HepG2 (cell line): Measurements from ENCODE around the gene LAG3. TPM values are rescaled to one million over a fixed set of nuclear protein-coding genes. Genes with fewer than 3 reads are reported as not detected.
A peak's percentile ranks its signal among the peaks of the same experiment; 100 is the strongest.

Experiments
- POGZ ChIP-seq: sonication (generic); formaldehyde crosslinking; IDR thresholded peaks from 2 replicates; pipeline ENCODE4 v1.4.0; 2020; ENCODE audit warnings: mild to moderate bottlenecking, missing genetic modification reagents
- SIN3B ChIP-seq: fragments of 150-350 bp; IDR thresholded peaks from 2 replicates; pipeline ENCODE4 v1.6.1; 2014; ENCODE audit warnings: low read length
- SNRNP70 ChIP-seq: fragments of 200-400 bp; formaldehyde crosslinking; IDR thresholded peaks from 2 replicates; pipeline ENCODE4 v1.6.1; 2017; ENCODE audit warnings: mild to moderate bottlenecking, low read depth, low read length, moderate library complexity
- ZBTB1 ChIP-seq: sonication (generic); formaldehyde crosslinking; IDR thresholded peaks from 2 replicates; pipeline ENCODE4 v1.4.0; 2020; ENCODE audit warnings: missing genetic modification reagents, borderline replicate concordance
- ZNF292 ChIP-seq: sonication (generic); formaldehyde crosslinking; IDR thresholded peaks from 2 replicates; pipeline ENCODE4 v1.8.1; 2022; ENCODE audit warnings: mild to moderate bottlenecking, low read depth, missing genetic modification reagents, borderline replicate concordance
- ZNF326 ChIP-seq: sonication (generic); formaldehyde crosslinking; IDR thresholded peaks from 2 replicates; pipeline ENCODE4 v1.4.0; 2020; ENCODE audit warnings: missing genetic modification reagents, borderline replicate concordance
- ZNF547 ChIP-seq: sonication (generic); formaldehyde crosslinking; IDR thresholded peaks from 2 replicates; pipeline ENCODE4 v1.5.1; 2020; ENCODE audit warnings: mild to moderate bottlenecking, missing genetic modification reagents
- ZNF816 ChIP-seq: sonication (generic); formaldehyde crosslinking; IDR thresholded peaks from 2 replicates; pipeline ENCODE4 v1.8.0; 2022; ENCODE audit warnings: missing genetic modification reagents, mild to moderate bottlenecking, borderline replicate concordance
- ZSCAN25 ChIP-seq: sonication (generic); formaldehyde crosslinking; IDR thresholded peaks from 2 replicates; pipeline ENCODE4 v1.8.0; 2022; ENCODE audit warnings: mild to moderate bottlenecking, missing genetic modification reagents
- polyA plus RNA-seq, 8 experiments: library from polyadenylated mRNA; depleted of rRNA in 3 of 8; stranded (reverse) in 7 of 8; unstranded in 1 of 8; fragments of >200 nt; fragmentation: Illumina TruSeq in 4 of 8; extraction: Trizol in 4 of 8; gene quantifications; 2 replicates each; pipeline versions ENCODE4 v1.2.1 to v1.2.3, GENCODE V29; 2011 to 2016; ENCODE audit warnings: low read depth in 4 of 8, missing spikeins in 1 of 8, mixed read lengths in 1 of 8; ENCODE audit not compliant: insufficient read depth in 1 of 8
- total RNA-seq, 5 experiments: library from RNA; depleted of rRNA; stranded (reverse); fragments of >200 nt; fragmentation: Illumina TruSeq; extraction: Trizol; gene quantifications; 2 replicates each; pipeline ENCODE4 v1.2.3, GENCODE V29; 2016; ENCODE audit warnings: low read depth in 1 of 5
- TF ChIP-seq, protein P1 (sequence below): sonication (generic); formaldehyde crosslinking; IDR thresholded peaks from 2 replicates; pipeline ENCODE4 v1.9.0; 2022; ENCODE audit warnings: low read depth, missing genetic modification reagents
- TF ChIP-seq, protein P2 (sequence below): IDR thresholded peaks from 2 replicates; pipeline ENCODE4 v1.6.1; 2016; ENCODE audit warnings: mild to moderate bottlenecking
- TF ChIP-seq, protein P3 (sequence below): sonication (generic); formaldehyde crosslinking; IDR thresholded peaks from 2 replicates; pipeline ENCODE4 v1.5.1; 2020; ENCODE audit warnings: mild to moderate bottlenecking, missing genetic modification reagents, borderline replicate concordance

LAG3 gene
- total and polyA plus RNA-seq, 2 of the 13 experiments (the other 11 are each of a cell fraction or from before 2014, with no cell fraction given) = 0.11 to 0.26 TPM

DNA sequence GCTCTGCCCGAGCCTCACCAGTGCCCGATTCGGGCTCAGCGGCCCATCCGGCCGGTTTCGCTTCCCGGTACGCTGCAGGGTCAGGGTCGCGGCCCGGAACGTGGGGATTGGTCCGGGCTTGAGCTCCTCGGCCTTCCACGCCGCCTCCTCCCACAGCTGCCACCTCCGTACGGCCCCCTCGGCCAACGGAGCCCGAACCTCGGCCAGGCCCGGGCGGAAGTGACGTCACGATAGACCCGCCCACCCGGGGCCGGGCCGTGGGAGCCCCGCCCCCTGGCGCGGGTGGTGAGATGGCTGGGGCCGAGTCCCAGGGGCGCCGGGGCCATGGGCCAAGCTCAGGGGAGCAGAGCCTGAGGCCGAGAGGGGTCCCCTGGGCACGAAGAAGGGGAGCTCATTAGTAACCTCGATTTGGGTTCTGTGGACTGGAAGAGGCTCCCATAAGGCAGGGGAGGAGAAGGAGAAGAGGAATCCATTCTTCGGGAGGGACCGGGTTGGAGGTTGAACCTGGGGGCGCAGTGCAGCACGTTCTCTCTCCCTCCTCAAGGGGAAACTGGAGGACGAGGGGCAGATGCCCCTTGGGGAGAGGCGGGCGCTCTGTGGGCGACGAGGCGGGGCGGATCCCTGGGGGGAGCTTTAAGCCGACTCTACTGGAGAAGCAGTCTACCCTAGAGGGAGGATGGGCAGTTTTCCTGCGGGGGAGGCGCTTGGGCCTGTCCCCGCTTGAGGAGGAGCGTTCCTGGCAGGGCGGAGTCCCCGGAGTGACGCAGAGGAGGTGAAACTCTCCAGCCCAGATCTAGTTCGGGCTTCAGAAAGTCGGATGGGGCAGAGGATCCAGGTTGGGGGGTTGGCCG, 19.2 kb upstream of the LAG3 start, which contains the start of gene MLF2 (continued):
- TF ChIP-seq, protein P1, sequence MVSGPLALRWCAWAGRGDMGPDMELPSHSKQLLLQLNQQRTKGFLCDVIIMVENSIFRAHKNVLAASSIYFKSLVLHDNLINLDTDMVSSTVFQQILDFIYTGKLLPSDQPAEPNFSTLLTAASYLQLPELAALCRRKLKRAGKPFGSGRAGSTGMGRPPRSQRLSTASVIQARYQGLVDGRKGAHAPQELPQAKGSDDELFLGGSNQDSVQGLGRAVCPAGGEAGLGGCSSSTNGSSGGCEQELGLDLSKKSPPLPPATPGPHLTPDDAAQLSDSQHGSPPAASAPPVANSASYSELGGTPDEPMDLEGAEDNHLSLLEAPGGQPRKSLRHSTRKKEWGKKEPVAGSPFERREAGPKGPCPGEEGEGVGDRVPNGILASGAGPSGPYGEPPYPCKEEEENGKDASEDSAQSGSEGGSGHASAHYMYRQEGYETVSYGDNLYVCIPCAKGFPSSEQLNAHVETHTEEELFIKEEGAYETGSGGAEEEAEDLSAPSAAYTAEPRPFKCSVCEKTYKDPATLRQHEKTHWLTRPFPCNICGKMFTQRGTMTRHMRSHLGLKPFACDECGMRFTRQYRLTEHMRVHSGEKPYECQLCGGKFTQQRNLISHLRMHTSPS (CRISPR knock-in tag) = no peak
- TF ChIP-seq ZNF816 (CRISPR knock-in tag) (peak; percentile 40; the same call in 1 of the 2 replicates), ZNF326 (CRISPR knock-in tag) (no peak), ZNF292 (CRISPR knock-in tag) (no peak), SIN3B (no peak; the same call in 1 of the 2 replicates), ZSCAN25 (CRISPR knock-in tag) (peak; percentile 78), POGZ (CRISPR knock-in tag) (peak; percentile 28), ZNF547 (CRISPR knock-in tag) (peak; percentile 87), SNRNP70 (no peak), ZBTB1 (CRISPR knock-in tag) (no peak)
- TF ChIP-seq, protein P2, sequence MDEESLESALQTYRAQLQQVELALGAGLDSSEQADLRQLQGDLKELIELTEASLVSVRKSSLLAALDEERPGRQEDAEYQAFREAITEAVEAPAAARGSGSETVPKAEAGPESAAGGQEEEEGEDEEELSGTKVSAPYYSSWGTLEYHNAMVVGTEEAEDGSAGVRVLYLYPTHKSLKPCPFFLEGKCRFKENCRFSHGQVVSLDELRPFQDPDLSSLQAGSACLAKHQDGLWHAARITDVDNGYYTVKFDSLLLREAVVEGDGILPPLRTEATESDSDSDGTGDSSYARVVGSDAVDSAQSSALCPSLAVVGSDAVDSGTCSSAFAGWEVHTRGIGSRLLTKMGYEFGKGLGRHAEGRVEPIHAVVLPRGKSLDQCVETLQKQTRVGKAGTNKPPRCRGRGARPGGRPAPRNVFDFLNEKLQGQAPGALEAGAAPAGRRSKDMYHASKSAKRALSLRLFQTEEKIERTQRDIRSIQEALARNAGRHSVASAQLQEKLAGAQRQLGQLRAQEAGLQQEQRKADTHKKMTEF = peak; percentile 70; the same call in 1 of the 2 replicates
- TF ChIP-seq, protein P3, sequence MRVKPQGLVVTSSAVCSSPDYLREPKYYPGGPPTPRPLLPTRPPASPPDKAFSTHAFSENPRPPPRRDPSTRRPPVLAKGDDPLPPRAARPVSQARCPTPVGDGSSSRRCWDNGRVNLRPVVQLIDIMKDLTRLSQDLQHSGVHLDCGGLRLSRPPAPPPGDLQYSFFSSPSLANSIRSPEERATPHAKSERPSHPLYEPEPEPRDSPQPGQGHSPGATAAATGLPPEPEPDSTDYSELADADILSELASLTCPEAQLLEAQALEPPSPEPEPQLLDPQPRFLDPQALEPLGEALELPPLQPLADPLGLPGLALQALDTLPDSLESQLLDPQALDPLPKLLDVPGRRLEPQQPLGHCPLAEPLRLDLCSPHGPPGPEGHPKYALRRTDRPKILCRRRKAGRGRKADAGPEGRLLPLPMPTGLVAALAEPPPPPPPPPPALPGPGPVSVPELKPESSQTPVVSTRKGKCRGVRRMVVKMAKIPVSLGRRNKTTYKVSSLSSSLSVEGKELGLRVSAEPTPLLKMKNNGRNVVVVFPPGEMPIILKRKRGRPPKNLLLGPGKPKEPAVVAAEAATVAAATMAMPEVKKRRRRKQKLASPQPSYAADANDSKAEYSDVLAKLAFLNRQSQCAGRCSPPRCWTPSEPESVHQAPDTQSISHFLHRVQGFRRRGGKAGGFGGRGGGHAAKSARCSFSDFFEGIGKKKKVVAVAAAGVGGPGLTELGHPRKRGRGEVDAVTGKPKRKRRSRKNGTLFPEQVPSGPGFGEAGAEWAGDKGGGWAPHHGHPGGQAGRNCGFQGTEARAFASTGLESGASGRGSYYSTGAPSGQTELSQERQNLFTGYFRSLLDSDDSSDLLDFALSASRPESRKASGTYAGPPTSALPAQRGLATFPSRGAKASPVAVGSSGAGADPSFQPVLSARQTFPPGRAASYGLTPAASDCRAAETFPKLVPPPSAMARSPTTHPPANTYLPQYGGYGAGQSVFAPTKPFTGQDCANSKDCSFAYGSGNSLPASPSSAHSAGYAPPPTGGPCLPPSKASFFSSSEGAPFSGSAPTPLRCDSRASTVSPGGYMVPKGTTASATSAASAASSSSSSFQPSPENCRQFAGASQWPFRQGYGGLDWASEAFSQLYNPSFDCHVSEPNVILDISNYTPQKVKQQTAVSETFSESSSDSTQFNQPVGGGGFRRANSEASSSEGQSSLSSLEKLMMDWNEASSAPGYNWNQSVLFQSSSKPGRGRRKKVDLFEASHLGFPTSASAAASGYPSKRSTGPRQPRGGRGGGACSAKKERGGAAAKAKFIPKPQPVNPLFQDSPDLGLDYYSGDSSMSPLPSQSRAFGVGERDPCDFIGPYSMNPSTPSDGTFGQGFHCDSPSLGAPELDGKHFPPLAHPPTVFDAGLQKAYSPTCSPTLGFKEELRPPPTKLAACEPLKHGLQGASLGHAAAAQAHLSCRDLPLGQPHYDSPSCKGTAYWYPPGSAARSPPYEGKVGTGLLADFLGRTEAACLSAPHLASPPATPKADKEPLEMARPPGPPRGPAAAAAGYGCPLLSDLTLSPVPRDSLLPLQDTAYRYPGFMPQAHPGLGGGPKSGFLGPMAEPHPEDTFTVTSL = no peak
